NCI-H1436 (cell line): Measurements from ENCODE around the gene TFDP2.

Source experiments
- DNase-seq: peaks from one replicate; lab custom pipeline; 2025; lab: John Stamatoyannopoulos, UW

The TFDP2 gene

DNA sequence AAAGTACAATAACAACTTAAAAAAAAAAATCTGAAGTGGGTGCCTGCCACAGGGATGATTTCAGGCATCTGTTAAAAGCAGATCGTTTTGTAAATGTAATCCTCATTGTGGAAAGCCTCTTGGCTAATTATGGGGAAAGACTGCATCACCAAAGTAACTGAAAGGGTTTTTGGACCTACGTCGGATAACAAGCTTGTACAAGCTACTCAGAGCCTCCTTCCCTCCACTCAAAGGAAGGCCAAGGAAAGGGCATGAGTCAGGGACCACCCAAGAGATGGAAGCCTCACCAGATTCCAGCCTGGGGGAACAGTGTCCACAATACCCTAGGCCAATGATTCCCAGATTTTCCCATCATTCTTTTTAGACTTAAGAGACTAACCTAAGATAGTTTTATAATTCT lies 188.6 kb downstream of the TFDP2 start:
- no peak for DNase-seq

DNA sequence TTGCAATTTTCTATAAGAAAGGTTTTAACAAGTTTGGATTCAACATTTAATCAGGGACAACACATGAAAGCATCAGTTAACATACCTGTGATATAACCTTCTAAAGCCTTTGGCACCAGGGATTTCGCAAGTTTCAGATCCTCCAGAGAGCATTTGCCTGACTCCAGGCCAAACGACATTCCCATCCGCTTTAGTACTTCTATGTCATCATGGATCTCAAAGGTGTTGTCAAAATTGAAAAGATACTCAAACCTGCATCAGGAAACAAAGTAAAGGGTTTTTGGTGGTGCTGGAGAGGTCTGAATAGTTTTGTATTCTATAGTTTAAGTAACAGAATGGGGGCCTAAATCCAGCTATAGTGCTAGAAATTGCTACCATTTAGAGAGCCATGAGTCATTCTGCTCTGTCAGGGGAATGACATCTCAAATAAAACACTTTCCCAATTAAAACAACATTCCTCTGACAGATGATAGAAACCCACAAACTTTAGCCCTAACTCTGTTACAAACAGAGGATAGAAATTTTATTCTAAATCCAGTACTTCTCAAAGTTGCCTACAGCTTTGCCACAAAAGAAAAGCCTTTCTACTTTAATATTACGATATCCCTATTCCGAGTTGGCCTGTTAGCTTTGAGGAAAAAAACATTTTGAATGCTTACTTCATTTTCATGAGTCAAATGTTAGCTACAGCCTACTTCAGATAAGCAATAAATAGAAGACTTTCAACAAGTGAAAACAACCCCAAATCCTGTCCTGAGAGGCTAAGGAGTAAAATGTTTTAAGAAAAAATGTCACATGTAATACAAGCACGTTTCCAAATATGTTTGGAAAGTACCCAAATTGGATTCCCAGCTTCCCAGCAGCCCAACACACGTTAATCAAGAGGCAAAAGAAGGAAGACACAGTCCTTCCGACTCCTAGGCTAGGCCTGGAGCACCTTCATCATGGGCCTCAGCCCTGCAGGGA lies 189.5 kb downstream of the TFDP2 start:
- DNase-seq, result no peak

DNA sequence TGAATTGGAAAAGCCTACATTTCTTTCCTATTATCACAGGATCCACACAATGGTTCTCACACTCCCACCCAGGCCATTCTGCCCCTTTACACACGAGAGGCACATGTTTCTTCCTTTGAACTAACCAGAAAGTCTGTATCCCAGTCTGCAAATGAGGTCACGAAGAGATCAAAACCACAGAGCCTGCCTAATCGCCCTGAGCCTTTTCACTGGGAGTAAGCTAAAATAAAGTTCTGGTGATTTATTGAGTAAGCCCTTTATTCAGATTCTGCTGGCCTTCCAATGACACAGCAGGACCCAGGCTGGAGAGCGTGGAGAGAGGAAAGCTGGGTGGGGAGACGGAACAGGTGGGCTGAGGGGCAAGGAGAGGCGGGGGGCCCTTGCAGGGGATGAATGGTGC lies 194.2 kb downstream of the TFDP2 start:
- no peak for DNase-seq

DNA sequence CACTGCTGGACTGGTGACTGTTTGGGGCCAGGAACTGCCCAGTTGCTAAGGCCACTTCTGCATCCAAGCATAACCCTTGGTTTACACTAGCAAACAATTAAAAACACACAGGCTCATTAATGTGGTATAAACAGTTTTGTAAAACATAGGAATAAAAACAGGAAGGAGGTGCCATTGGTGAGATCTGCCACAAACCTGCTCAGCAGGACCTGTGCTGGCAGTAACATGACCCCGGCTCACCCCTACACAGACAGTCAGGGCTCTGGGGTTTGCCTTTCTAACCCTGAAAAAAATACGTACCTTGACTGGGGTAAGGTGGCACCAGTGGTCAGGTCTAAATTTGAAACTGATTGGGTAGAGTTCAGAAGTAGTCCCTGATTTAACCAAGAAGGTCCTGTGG lies 196.7 kb downstream of the TFDP2 start:
- DNase-seq, result no peak

GRCh38 chr3:141950572-141951493 lies 198.5 kb downstream of the TFDP2 start:
- no peak for DNase-seq

DNA sequence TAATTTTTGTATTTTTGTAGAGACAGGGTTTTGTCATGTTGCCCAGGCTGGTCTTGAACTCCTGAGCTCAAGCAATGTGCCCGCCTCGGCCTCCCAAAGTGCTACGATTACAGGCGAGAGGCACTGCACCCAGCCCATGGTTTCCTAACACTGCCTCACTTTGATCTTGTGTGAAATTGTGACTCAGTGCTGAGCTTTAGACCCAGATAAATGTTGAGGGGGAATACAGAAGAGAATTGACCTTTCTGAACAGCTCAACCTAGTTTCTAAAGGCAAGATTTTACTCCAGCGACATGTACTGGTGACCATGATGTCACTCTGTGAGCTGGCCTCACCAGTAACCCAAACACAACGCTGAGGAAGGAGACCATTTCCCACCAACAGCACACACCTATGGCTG lies 199.4 kb downstream of the TFDP2 start:
- DNase-seq, result no peak

GRCh38 chr3:141949399-141949798 lies 199.9 kb downstream of the TFDP2 start:
- no peak for DNase-seq

DNA sequence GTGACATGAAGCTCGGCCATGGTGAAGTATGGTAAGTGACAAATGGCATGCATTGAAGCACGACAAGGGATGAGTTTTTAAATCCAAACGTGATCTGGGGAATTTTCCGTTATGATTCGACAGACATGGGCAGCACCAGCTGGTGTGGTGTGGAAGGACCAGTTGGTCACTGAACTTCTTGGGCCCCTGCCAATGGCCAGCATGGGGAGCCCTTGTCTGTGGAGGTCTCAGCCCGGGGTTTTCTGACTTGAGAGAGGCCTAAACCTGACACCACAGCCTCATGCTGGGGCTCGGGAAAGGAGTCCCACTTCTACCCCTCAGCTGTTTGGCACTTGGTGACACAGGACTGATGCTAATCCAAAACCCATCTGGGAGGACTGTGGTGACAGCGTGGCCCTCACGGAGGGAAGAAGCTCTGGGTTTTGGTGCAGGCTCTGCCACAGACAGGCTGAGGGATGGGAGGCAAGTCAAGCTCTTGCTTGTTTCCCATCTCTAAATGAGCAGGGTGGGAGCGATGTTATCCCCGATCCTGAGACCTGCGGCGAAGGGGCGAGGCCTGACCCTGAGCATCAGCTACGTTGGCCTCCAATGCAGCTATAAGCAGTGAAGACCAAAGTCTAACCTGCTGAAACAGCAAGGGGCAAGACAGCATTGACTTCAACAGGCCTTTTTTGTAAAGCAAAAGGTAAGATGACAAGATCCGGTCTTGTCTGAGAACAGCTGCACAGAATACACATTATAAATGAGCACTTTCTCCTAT lies 203.4 kb downstream of the TFDP2 start:
- DNase-seq, result no peak

DNA sequence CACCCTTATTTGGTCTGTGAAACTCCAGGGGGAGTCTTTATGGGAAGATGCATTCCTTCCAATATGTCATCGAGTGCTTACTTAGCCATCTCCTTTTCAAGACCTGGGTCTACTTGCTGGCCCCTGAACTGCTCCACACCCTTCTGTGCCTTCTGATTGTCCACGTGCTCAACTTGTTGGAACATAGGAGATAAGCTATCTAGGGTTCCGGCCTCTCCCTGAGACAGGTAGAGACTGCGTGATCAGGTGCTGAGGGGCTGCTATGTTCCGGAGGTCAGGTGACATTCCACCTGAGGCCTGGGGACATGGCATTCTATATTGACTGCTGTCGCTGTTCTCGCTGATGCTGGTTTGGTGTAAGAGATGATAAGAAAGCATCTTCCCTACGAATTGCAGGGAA lies 207.3 kb downstream of the TFDP2 start:
- DNase-seq, result no peak

GRCh38 chr3:141941093-141941492 lies 208.3 kb downstream of the TFDP2 start:
- no peak for DNase-seq

- DNase-seq, result peak; percentile 72
These were observed 209.1 kb downstream of the TFDP2 start for GRCh38 chr3:141940194-141940776.

DNA sequence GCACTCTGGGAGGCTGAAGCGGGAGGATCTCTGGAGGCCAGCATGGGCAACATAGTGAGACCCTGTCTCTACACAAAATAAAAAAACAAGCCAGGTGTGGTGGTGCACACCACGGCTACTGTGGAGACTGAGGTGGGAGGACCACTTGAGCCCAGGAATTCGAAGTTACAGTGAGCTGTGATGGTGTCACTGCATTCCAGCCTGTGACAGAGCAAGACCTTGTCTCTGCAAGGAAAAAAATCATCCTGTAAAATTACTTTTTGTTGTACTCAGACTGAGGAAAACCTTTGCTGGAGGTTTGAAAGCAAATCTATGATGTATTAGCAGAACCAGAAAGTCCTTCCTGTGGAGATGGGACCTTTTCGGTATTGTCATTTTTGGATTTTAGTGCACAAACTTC lies 209.6 kb downstream of the TFDP2 start:
- DNase-seq, result no peak

- DNase-seq, result no peak
These were observed 211.3 kb downstream of the TFDP2 start for GRCh38 chr3:141938011-141938500.

GRCh38 chr3:141934354-141934753 lies 215.0 kb downstream of the TFDP2 start:
- no peak for DNase-seq

GRCh38 chr3:141933421-141934300 lies 215.7 kb downstream of the TFDP2 start:
- no peak for DNase-seq

DNA sequence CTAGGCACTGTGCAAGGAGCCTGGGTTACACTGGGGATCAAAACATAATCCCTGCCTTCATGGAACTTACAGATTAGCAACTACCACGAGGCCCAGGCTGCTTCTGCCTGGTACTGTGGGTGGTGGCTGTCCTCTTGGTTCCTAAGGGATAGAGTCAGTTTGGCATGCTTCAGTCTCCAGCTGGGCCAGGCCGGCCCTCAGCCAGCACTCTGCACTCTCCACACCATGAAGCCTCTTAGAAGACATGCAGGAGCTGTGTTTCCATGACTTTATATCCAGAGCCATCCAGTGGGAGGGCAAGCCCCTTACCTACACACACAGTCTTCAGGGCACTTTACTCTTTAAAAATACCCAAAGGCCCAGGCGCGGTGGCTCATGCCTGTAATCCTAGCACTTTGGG lies 218.5 kb downstream of the TFDP2 start:
- no peak for DNase-seq

DNA sequence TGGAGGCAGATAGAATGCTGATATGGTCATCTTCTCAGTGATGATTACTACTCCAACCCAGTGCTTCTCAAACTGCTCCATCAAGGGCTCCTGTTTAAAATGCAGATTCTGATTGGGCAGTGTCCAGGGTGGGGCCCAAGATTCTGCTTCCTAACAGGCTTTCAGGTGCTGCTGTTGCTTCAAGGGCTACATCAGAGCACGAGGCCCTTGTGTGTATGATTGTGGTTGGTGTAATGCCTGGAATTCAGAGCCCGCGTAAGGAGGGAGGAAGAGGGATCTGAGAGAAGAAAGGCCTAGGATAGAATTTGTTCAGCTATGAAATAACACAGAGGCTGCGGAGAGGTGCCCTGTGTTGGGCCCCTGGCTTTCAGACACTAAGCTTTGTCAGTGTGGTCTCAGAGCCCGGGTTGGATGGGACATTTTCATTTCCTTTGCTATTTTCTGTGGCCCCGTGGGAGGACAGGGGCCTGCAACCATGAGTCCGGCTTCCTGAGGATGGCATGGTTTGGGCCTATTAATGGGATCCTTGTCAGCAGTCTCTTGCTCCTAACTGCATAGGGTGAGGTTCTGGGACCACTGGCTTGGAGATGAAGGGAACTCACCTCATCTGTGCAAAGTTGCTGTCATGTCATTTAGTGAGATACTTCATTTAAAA lies 219.9 kb downstream of the TFDP2 start:
- no peak for DNase-seq

- DNase-seq, result no peak
These were observed 220.6 kb downstream of the TFDP2 start for GRCh38 chr3:141928631-141929270.

- no peak for DNase-seq
These were observed 222.4 kb downstream of the TFDP2 start for GRCh38 chr3:141926929-141927328.
